Stimulated activated naive CD8-positive, alpha-beta T cell treated with anti-CD3 and anti-CD28 coated beads, Interleukin-15, amount 100 ng/mL, for 72 hours (primary cell): ENCODE measurements around the gene AIFM1.

ENCODE experiments used
- ATAC-seq: fragments of 150-1000 bp; cut with Tn5 transposase; 2 replicates; pipeline ENCODE4 v1.10.0; 2021; ENCODE audit warnings: mild to moderate bottlenecking, moderate library complexity
- DNase-seq, 2 donors: peaks; one replicate each; pipeline ENCODE4 v3.0.0; 2021 to 2022
- H3K27ac Mint-ChIP-seq, 2 donors: one replicate each; pipeline ENCODE4 v1.8.0; 2022; ENCODE audit warnings: mild to moderate bottlenecking in 2 of 2, mixed read lengths in 2 of 2, moderate library complexity in 2 of 2
- H3K27me3 Mint-ChIP-seq: one replicate; pipeline ENCODE4 v1.8.0; 2022; ENCODE audit warnings: mixed read lengths
- H3K4me1 Mint-ChIP-seq: one replicate; pipeline ENCODE4 v1.8.0; 2022; ENCODE audit warnings: mild to moderate bottlenecking, mixed read lengths
- H3K4me3 Mint-ChIP-seq, 2 donors: one replicate each; pipeline ENCODE4 v1.8.0; 2022; ENCODE audit warnings: mild to moderate bottlenecking in 2 of 2, mixed read lengths in 2 of 2, moderate library complexity in 1 of 2
- H3K9me3 Mint-ChIP-seq, 2 donors: one replicate each; pipeline ENCODE4 v1.8.0; 2022; ENCODE audit warnings: mixed read lengths in 2 of 2

Gene AIFM1

DNA sequence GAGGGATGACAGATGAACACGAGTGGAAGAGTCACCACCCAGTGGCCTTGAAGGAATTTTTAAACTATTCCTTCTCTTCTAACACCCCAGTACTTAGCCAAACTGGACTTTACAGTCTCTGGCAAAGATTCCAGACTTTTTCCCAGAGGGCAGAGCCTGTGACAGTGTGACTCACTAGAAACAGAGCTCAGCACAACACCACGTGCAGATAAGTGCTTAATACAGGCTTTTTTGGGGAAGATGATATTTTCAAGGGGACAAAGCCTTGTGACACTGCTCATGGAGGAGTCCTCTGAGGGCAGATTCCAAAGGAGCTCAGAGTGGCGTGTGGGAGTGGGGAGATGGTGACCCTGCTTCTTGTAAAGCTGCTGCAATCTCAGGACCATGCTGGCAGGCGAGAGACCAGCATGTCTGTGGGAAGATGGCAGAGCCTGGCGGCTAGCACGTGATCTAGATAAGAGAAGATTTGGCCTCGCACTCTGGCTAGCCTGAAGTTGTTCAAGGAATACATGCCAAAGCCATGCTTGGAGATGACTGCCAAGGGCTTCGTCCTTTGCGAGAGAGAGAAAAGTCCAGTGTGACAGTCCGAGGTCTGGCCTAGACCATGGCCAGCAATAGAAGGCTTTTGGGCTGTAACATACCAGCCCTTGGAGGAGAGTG, 8.5 kb upstream of the AIFM1 start:
- Mint-ChIP-seq H3K4me1 (peaks cover 63% of the 10 kb centered on the region), H3K27ac (peak overlapping the region; percentile 98 to 99), H3K9me3 (no peaks in the 10 kb centered on the region), H3K27me3 (no peaks in the 10 kb centered on the region), H3K4me3 (peak overlapping the region; percentile 89 to 92)
- DNase-seq (peak in 1 of 2 donors; percentile 11), ATAC-seq (no peak)

DNA sequence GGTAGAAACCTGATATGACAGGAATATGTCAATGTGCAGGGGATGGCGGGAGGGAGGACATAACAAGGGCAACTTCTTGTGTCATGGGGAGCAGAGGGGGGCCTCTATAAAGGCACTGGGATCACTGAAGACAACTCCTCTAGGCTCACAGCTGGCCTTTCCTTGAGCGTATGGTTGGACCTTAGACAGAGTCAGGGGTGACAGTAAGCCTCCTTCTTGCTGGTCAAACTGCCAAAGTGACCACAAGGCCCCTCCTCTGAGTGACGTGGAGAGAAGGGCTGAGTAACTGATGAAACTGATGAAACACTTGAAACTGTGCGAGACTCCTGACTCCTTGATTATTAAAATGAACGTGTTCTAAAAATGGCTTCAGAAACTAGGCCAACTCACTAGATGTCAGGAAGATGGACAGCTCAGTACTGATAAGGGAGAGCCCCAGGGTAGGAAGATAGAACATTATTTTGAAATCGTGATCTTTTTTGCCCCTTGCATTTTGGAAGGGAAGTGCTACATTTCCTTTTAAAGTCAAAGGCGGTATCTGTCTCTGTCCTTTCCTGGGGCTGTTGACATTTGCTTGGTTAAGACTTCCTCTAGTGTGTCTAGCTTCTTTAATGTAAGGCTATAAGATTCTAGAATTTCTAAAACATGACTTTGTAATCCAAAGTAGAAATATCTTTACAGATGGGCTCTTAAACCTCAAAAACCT, 7.7 kb upstream of the AIFM1 start:
- H3K4me1 Mint-ChIP-seq, result peaks cover 56% of the 10 kb centered on the region
- peak overlapping the region; percentile 89 to 92 for H3K4me3 Mint-ChIP-seq
- no peaks in the 10 kb centered on the region for H3K9me3 Mint-ChIP-seq
- no peaks in the 10 kb centered on the region for H3K27me3 Mint-ChIP-seq
- peak overlapping the region; percentile 98 to 99 for H3K27ac Mint-ChIP-seq
- DNase-seq (peak; percentile 55 to 80), ATAC-seq (peak; percentile 75)

DNA sequence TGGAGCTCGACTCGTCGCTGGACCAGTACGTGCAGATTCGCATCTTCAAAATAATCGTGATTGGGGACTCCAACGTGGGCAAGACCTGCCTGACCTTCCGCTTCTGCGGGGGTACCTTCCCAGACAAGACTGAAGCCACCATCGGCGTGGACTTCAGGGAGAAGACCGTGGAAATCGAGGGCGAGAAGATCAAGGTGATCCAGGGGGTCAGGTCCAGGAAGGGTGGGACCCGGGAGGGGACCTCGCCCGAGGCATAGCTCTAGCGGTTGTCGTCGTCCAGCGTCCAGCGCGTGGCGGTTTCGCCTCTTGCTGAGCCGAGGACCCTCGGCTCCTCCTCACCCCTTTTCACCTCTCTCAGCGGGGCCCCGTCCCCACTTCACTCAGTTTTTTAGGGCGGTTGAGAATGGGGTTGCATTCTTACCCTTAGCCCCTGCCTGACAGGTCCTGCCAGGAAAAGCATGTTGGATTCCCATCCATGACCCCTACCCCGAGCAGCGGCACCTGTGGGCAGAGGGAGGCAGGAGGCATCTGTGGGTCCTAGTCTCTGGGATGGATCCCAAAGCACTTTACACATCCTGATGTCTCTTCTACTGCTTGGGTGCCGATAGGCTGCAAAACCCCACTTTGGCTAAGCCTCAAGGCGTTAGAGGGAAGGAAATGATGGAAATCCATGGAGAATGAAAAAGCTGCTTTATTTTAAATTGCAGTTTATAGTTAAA, 6.6 kb upstream of the AIFM1 start:
- Mint-ChIP-seq H3K27ac (peak overlapping the region; percentile 98 to 99), H3K9me3 (no peaks in the 10 kb centered on the region), H3K27me3 (no peaks in the 10 kb centered on the region), H3K4me3 (peak overlapping the region; percentile 89 to 92), H3K4me1 (peaks cover 52% of the 10 kb centered on the region)
- DNase-seq, result peak; percentile 15 to 19
- ATAC-seq, result no peak

DNA sequence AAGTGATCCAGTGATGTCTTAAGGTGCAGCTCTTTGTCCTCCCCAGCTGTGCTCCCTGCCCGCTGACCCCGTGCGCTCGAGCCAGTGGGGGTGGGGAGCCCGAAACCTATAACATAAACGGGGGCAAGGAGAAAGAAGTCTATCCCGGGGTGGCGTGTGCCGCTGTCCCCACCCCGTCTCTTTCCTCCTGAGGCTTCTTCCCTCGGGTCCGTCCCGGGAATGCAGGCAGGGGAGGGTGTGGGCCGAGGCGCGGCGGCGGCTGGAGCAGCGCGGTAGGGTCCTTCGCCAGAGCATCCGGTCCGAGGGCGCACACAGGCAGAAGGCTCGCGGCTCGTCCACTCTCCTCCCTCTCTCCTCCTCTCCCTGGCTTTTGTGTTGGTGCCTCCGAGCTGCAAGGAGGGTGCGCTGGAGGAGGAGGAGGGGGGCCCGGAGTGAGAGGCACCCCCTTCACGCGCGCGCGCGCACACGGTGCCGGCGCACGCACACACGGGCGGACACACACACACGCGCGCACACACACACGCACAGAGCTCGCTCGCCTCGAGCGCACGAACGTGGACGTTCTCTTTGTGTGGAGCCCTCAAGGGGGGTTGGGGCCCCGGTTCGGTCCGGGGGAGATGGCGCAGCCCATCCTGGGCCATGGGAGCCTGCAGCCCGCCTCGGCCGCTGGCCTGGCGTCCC, 5.9 kb upstream of the AIFM1 start, which contains the start of gene RAB33A:
Gene RAB33A (plus strand): TSS at position 517 of the 681 bp plus-strand sequence. CDS start 101 bp downstream, at position 618.
- Mint-ChIP-seq H3K4me3 (peak within 1 kb of the TSS; percentile 89 to 92), H3K27ac (peak within 1 kb of the TSS; percentile 98 to 99), H3K4me1 (peaks cover 51% of the 10 kb centered on the region), H3K9me3 (no peaks in the 10 kb centered on the region), H3K27me3 (no peaks in the 10 kb centered on the region)
- peak; percentile 54 for ATAC-seq
- DNase-seq, result peak; percentile 41 to 59

DNA sequence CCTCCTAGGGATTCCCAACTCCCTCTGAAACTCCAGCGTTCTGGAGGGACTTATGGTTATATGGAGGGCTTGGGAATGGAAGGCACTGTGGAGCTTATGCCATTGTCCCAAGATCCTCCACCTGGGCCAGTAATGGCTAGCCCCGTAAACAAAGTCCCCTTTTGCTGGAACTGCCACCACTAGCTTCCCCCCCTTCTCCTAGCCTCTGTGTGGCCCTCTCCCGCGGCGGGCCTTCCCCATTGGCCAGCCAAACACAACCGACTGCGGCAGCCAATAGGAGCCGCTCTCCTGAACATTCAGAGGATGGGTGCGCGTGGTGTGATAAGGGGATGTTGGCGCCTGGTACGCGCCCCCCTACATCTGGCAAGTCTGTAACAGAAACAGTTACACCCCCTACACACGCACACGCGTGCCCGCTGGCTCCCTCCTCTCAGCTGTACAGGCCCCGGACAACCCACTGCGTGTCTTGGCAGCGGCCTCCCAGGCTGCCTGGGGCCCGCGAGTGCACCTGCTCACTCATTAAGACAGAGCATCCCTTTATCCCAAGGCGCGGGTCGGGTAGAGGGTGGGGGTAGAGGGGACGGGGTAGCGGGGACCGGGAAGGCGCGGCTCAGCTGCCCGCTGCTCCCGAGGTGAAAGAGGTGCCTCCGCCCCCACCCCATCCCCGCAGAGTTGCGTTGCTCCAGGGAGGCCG, 5.3 kb upstream of the AIFM1 start:
- peak overlapping the region; percentile 89 to 92 for H3K4me3 Mint-ChIP-seq
- DNase-seq (peak; percentile 67 to 80), ATAC-seq (peak; percentile 81)
- H3K27ac Mint-ChIP-seq, result peak overlapping the region; percentile 98 to 99
- H3K4me1 Mint-ChIP-seq, result peaks cover 46% of the 10 kb centered on the region
- H3K27me3 Mint-ChIP-seq, result no peaks in the 10 kb centered on the region
- no peaks in the 10 kb centered on the region for H3K9me3 Mint-ChIP-seq

DNA sequence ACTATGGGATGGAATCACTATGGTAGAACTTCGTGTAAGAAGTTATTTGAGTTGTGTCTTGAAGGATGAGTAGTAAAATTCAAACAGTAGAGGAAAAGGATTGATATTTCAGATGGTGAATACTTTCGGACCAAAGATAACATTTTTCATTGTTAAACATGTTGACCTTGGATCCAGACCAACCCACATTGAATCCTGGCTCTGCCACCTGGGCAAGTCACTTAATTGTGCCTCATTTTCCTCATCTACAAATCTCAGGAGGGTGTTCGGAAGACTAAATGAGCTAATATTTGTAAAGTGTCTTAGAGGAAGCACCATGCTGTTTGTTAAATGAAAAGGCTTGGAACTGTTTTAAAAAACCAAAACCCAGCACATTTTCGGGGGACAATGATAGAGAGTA, 1.4 kb upstream of the AIFM1 start:
- no peak for ATAC-seq
- Mint-ChIP-seq H3K27me3 (no peaks in the 10 kb centered on the region), H3K9me3 (no peaks in the 10 kb centered on the region), H3K4me1 (peaks cover 41% of the 10 kb centered on the region), H3K27ac (no peak overlapping the region), H3K4me3 (peak overlapping the region; percentile 95 to 99)
- no peak for DNase-seq

DNA sequence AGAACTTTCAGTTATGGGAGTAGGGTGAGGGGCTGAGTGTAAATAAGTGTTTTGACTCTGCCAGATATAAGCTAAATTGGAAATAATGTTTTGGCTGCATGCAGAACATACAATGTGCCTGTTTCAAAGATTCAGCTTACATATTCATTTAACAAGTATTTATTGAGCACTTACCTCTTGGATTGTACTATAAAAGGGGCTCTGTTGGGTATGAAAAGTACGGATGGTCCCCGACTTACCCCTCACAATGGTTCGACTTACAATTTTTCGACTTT, 799 bp upstream of the AIFM1 start:
- Mint-ChIP-seq H3K9me3 (no peaks in the 10 kb centered on the region), H3K4me3 (peak overlapping the region; percentile 95 to 99), H3K27ac (peak overlapping the region in 1 of 2 donors; percentile 96), H3K27me3 (no peaks in the 10 kb centered on the region), H3K4me1 (peaks cover 44% of the 10 kb centered on the region)
- DNase-seq, result no peak
- no peak for ATAC-seq

DNA sequence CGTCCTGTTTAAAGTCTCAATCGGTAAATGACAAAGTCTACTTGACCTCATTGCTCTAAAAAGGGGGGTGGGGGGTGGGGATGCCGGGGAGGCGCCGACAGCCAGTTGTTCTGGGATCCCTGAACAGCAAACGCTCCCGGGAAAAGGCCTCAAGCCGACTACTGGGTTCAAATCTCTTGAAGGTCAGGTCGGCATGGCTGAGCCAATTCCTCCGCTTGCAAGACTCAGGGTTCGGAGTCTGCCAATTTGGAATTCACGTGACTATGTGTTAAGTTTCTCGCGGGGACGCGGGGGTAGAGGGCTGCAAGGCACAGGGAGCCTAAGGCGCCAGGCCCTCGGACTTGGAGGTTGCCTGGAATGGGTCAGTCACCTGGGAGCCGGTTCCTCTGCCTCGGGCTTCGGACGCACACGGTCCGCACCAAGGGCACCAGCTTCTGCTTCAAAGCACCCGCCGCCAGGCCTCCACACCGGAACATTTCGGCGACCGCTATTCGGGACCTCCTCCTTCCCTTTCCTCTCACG, 399 bp downstream of the AIFM1 start:
- ATAC-seq (peak; percentile 51), DNase-seq (no peak)
- Mint-ChIP-seq H3K27ac (peak overlapping the region; percentile 87 to 98), H3K27me3 (no peaks in the 10 kb centered on the region), H3K4me3 (peak overlapping the region; percentile 95 to 99), H3K4me1 (peaks cover 37% of the 10 kb centered on the region), H3K9me3 (no peaks in the 10 kb centered on the region)

DNA sequence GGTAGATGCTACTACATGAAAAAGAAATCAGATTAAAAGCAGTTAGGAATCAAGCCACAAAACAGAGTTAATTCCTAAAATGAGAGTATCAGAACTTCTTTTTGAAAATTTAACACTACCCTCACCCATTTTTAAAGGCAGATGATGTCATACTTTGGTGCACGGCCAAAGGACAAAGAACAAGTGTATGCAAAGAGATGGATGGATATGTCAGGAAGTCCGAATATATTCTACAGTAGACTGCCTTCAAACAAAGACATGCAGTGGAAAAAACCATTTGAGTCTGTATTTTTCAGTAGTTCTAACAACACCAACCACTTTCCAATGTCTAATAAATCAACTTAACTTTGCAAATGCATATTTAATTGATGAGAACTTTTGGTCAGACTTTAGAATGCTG, 2.2 kb downstream of the AIFM1 start:
- Mint-ChIP-seq H3K27ac (no peak overlapping the region), H3K27me3 (no peaks in the 10 kb centered on the region), H3K4me3 (peak overlapping the region; percentile 22 to 48), H3K9me3 (no peaks in the 10 kb centered on the region), H3K4me1 (peaks cover 46% of the 10 kb centered on the region)
- ATAC-seq (no peak), DNase-seq (no peak)

DNA sequence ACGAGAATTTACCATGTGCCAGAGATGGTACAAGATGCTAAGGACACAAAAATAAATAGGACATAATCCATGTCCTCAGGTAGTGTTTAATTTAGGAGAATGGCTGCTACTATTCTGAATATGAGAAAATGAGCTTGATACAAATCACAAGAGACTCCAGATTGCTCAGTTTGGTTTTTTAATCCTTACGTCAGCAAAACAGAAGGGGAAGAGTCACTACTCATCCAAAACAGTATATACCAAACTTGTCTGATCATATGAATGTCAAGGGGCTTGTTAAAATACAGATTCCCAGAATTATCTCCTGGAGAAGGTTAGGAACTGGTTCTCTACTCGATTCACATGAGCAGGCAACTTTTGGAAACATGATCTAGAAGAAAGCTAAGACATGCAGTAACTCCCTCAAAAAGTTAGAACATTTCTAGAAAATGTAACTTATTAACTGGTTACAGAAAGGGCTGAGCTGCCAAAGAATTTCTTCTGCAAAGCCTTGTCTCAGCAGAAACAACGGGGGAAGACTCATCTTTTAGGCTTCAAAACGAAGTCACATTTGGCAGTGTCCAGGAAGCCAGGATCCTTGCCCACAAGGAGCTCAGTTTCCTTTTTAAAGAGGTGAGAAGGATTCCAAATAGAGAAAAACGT, 3.4 kb downstream of the AIFM1 start:
- ATAC-seq (no peak), DNase-seq (no peak)
- no peaks in the 10 kb centered on the region for H3K27me3 Mint-ChIP-seq
- no peak overlapping the region for H3K27ac Mint-ChIP-seq
- H3K9me3 Mint-ChIP-seq, result no peaks in the 10 kb centered on the region
- peaks cover 39% of the 10 kb centered on the region for H3K4me1 Mint-ChIP-seq
- H3K4me3 Mint-ChIP-seq, result no peak overlapping the region

DNA sequence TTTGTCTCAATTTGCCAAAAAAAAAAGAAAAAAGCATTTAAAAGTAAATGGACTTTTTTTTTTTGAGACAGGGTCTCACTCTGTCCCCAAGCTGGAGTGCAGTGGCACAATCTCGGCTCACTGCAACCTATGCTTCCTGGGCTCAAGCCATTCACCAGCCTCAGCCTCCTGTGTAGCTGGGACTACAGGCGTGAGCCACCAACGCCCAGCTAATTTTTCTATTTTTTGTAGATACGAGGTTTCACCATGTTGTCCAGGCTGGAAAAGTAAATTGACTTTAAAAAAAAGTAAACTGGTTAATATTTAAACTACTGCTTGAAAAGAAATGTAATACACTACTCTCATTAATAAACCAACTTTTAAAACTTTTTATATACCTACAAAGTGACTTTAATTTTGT, 5.9 kb downstream of the AIFM1 start:
- Mint-ChIP-seq H3K4me1 (peaks cover 31% of the 10 kb centered on the region), H3K9me3 (no peaks in the 10 kb centered on the region), H3K27me3 (no peaks in the 10 kb centered on the region), H3K4me3 (peak overlapping the region in 1 of 2 donors; percentile 62), H3K27ac (no peak overlapping the region)
- no peak for ATAC-seq
- DNase-seq, result no peak

DNA sequence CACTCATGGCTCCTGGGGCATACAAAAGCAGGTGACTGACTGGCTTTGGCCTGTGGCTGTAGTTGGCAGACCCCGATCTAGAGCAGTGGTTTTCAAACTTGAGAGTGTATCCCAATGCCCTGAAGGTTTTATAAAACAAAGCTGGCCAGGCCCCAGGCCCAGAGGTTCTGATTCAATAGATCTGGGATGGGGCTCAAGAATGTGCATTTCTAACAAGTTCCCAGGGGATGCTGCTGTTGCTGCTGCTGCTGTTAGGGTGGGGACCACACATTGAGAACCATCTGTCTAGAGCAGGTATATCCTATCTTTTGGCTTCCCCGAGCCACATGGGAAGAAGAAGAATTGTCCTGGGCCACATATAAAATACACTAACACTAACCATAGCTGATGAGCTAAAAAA, 7.3 kb downstream of the AIFM1 start:
- no peaks in the 10 kb centered on the region for H3K9me3 Mint-ChIP-seq
- no peaks in the 10 kb centered on the region for H3K27me3 Mint-ChIP-seq
- H3K4me3 Mint-ChIP-seq, result no peak overlapping the region
- DNase-seq (no peak), ATAC-seq (no peak)
- H3K4me1 Mint-ChIP-seq, result peaks cover 25% of the 10 kb centered on the region
- no peak overlapping the region for H3K27ac Mint-ChIP-seq

DNA sequence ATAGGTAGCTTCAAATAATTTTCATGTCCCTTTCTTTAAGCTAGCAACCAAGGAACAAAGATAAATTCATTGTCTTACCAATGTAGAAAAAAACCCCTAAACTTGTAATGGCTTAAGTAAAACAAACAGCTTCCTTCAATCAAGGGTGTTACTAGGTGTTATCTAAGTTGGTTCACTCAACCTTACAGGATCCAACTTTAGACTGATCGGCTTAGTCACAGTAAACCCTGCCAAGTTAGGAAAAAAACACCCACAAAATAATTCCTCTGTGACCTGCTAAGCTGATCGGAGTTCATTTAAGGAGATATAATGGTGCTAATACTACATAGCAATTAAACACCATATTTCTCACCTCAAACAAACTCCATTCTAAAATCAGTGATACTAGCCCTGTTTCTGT, 10.1 kb downstream of the AIFM1 start:
- H3K27me3 Mint-ChIP-seq, result no peaks in the 10 kb centered on the region
- H3K4me3 Mint-ChIP-seq, result no peak overlapping the region
- no peak overlapping the region for H3K27ac Mint-ChIP-seq
- peaks cover 12% of the 10 kb centered on the region for H3K4me1 Mint-ChIP-seq
- no peaks in the 10 kb centered on the region for H3K9me3 Mint-ChIP-seq
- no peak for DNase-seq
- ATAC-seq, result no peak

DNA sequence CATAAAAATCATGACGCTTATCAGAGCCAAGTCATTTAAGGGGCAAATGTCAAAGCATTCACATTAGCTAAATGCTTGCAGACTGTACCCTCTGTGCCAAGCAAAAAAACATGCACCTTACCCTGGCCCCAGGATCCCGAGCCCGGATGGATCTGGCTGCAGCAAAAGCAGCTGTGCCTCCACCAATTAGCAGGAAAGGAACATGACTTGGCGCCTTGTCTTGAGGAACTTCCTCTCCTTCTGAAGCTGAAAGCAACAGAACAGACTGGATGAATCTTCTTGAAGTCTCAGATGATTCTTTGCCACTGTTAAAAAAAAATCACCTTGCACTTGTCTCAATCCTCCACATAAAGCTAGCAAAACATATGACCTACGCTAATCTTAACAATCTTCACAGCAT, 18.0 kb downstream of the AIFM1 start:
- no peak for ATAC-seq
- DNase-seq, result no peak
- Mint-ChIP-seq H3K27me3 (no peaks in the 10 kb centered on the region), H3K4me1 (no peaks in the 10 kb centered on the region), H3K4me3 (no peak overlapping the region), H3K27ac (no peak overlapping the region), H3K9me3 (no peaks in the 10 kb centered on the region)

DNA sequence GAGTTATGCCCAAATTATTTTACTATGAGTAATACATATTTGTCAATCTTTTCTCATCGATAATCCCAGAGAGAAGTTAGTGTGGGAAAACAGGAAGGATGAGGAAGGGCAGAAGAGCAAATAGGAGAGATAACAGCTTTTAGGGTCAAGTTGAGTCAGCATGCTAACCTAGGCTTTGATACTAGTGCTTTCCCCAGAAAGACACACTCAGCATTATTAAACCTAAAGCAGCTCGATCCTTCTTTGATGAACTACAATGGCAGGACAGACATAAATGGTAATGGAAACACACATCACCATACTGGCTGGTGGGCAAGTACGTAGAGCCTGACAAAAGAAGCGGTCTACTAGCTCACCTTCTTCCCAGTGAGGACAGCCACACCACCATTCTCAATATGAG, 20.5 kb downstream of the AIFM1 start:
- H3K4me3 Mint-ChIP-seq, result no peak overlapping the region

More for the DNA sequence above, 20.5 kb downstream of the AIFM1 start:
- Mint-ChIP-seq H3K27ac (no peak overlapping the region), H3K9me3 (no peaks in the 10 kb centered on the region), H3K27me3 (no peaks in the 10 kb centered on the region), H3K4me1 (no peaks in the 10 kb centered on the region)
- DNase-seq, result no peak
- no peak for ATAC-seq
